Measurements from ENCODE around the gene TULP3. TPM values are rescaled to one million over a fixed set of nuclear protein-coding genes. Genes with fewer than 3 reads are reported as not detected.
A peak's percentile ranks its signal among the peaks of the same experiment; 100 is the strongest.

The TULP3 gene
- total and polyA plus RNA-seq, 10 of the 15 experiments (the other 5 are each of a cell fraction or from before 2014, with no cell fraction given): 3.1 to 10.4 (median 8.1) TPM

- TF ChIP-seq E2F8 (IDR thresholded peaks at IDR 0.05; ENCODE audit: low read depth, partially characterized antibody) (no peak), E2F4 (IDR thresholded peaks at IDR 0.05; ENCODE audit: low read depth, low read length) (no peak), BHLHE40 (IDR thresholded peaks at IDR 0.05; ENCODE audit: borderline replicate concordance in 1 of 2, low read depth in 2 of 2, low read length in 1 of 2) (no peak), MXI1 (IDR thresholded peaks at IDR 0.05; ENCODE audit: low read depth, low read length) (no peak), BCL11A (IDR thresholded peaks at IDR 0.05; ENCODE audit: low read depth, low read length) (no peak)
Measured at GRCh38 chr12:2886768-2887450, 3.8 kb upstream of the TULP3 start (continued).

GRCh38 chr12:2890001-2890387 is 697 bp upstream of the TULP3 start:
- H4K20me1 ChIP-seq (ENCODE audit: control insufficient read depth, insufficient read depth): no peaks in the 10 kb centered on the region
- ATAC-seq (no peak; the same call in 1 of the 3 replicates), FAIRE-seq (no peak), DNase-seq (ENCODE audit: low read depth, low spot score) (no peak)
- SMC1A ChIA-PET (ENCODE audit: uncharacterized antibody, unreplicated experiment): interaction anchor here (0.6 to 1.3 kb wide), 2 partner anchors 12 to 91 kb away, joined by 3 read pairs; no protein-coding TSS in a partner anchor
- no peaks in the 10 kb centered on the region for H3K9me3 ChIP-seq (replicated peaks; ENCODE audit: control insufficient read depth, insufficient read depth, low read length)
- RAD21 ChIA-PET (ENCODE audit: unreplicated experiment): interaction anchor here (0.8 to 1.0 kb wide), 2 partner anchors 44 to 151 kb away, joined by 3 to 4 read pairs; no protein-coding TSS in a partner anchor
- peak overlapping the region; percentile 76 for H3K27ac ChIP-seq (ENCODE audit: control insufficient read depth, insufficient read depth)
- CTCF ChIA-PET: interaction anchor here (1.3 to 1.6 kb wide), 3 partner anchors 10 to 54 kb away, joined by 4 to 6 read pairs (median 5); no protein-coding TSS in a partner anchor
- BruUV-seq (replicated peaks): no TSS peak
- H3K79me2 ChIP-seq (ENCODE audit: control insufficient read depth, insufficient read depth, low read length): peaks cover 2% of the 10 kb centered on the region; the same call in 1 of the 2 replicates
- peak overlapping the region; percentile 45; the same call in 1 of the 2 replicates for H3K4me3 ChIP-seq
- H3K4me2 ChIP-seq (ENCODE audit: control insufficient read depth, insufficient read depth): peak overlapping the region; percentile 99
- H2AFZ ChIP-seq (ENCODE audit: control insufficient read depth, low read depth, low read length): peak overlapping the region; percentile 87
- POLR2A ChIA-PET: interaction anchor here (0.5 to 2.1 kb wide), 6 partner anchors 9 to 22 kb away, joined by 3 to 9 read pairs (median 4); partner anchors contain the start of genes FOXM1 and RHNO1
- H3K36me3 ChIP-seq (ENCODE audit: control insufficient read depth in 2 of 2, insufficient read depth in 2 of 2, low read length in 1 of 2): peaks cover 0 to 5% of the 10 kb centered on the region in 2 experiments; a peak in 2 of 4 replicates
- H3K9ac ChIP-seq (ENCODE audit: control insufficient read depth, insufficient read depth, low read length): peak overlapping the region; percentile 77
- intact Hi-C loops (cut with micrococcal nuclease; ENCODE audit: unreplicated experiment) (loop anchor here (5.0 kb wide), 1 partner anchor 42 kb away; no protein-coding TSS in a partner anchor), in situ Hi-C loops (cut with MboI) (no loop called here)
- TF ChIP-seq CBX3 (IDR thresholded peaks at IDR 0.05; ENCODE audit: borderline replicate concordance, low read depth) (no peak), MTA3 (IDR thresholded peaks at IDR 0.05; ENCODE audit: borderline replicate concordance, low read length) (0 out of 2 replicates have a peak, but pooled peaks have one; percentile 70), STAT3 (IDR thresholded peaks at IDR 0.05; ENCODE audit: low read depth, low read length) (no peak)
- peaks cover 4% of the 10 kb centered on the region for H3K4me1 ChIP-seq (ENCODE audit: control insufficient read depth, insufficient read depth, low read length)
- WGBS (ENCODE audit: insufficient coverage, insufficient replicate concordance, low lambda C conversion rate, missing lambda C conversion rate): 68% methylated on average over 10 of the region's 10 CpGs
- H3K27me3 ChIP-seq (replicated peaks in 1 of 2; ENCODE audit: control insufficient read depth in 2 of 2, insufficient read depth in 2 of 2, low read length in 1 of 2): no peaks in the 10 kb centered on the region
